GM18519 (cell line): ENCODE results near the gene SBK2.
A peak's percentile ranks its signal among the peaks of the same experiment; 100 is the strongest.
"Not testable (repeated sequence)": the region's sequence is repeated elsewhere in the genome, so short reads cannot be mapped to it uniquely, and the experiment has no call there.

Experiments used
- ATAC-seq: cut with Tn5 transposase; IDR thresholded peaks from one replicate; pipeline ENCODE4 v1.9.1; 2021; ENCODE audit warnings: mild to moderate bottlenecking, moderate library complexity; ENCODE audit not compliant: unreplicated experiment, low FRiP score

The SBK2 gene

DNA sequence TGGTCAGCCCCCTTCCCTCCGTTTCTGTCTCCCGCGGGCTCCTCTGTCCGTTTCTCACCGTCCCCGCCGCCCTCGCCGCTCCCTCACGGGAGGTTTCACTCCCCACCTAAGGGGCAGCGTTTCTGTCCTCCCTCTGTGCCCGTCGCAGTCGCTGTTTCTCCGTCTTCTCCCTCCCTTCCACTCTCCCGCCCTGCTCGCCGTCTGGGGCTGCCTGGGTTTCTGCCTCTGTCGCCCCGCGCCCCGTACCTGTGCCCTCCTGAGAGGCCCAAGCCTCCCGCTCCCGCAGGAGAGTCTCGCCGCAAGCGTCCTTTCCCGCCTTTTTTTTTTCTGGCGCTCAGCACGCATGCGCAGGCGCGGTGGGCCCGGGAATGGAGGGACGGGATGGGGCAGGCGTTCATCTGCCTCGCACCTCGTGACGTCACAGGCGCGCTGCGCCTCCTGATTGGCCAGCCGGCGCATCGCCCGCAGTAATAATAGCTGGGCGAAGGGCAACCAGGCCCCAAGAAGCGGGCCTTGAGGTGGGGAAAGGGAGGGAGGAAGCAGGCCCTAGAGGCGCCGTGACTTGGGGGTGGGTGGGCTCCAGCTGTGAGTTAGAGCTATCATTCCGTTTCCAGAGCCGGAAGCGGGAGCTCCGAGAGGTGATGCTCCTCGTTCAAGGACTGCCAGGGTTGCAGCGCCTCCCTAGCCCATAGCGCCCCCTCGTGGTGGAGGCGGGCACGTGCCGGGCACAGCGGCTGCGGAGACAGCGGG is 33.3 kb downstream of the SBK2 start:
- ATAC-seq = peak; percentile 84

DNA sequence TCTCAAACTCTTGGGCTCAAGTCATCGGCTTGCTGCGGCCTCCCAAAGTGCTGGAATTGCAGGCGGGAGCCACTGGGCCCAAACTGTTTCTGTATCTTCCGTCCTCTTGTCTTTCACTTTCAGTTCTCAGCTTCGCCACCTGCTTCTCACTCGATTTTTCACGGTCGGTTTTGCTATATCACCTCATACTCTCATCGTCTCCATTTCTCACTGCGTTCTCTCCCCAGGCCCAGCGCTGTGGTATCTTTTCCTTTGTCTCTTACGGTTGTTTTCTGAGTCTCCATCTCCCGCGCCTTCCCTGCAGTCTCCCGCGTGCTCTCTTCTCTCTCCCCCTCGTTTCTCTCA is 33.8 kb downstream of the SBK2 start:
- no peak for ATAC-seq

DNA sequence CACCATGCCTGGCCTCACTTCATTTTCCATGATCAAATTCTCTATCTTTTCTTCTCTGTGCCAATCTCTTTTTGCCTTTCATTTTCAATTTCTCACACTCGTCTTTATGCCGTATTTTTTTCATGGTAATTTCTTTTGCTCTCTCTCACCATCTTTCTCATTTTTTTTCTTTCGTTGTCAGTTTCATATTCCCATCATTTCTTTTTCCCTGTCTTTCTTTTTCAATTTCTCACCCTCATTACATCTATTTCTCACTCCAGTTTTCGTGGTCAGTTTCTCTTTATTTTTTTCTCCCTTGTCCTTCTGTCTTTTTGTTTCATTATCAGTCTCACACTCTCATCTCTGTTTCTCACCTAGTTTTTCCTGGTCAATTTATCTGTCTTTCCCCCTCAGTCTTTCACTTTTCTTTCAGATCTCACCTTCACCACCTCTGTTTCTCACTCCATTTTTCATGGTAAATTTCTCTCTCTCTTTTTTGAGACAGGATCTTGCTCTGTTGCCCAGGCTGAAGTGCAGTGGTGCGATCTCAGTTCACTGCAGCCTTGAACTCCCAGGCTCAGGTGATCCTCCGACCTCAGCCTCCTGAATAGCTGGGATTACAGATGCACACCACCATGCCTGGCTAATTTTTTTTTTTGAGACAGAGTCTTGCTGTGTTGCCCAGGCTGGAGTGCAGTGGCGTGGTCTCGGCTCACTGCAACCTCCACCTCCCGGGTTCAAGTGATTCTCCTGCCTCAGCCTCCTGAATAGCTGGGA is 34.6 kb downstream of the SBK2 start:
- ATAC-seq = no peak

DNA sequence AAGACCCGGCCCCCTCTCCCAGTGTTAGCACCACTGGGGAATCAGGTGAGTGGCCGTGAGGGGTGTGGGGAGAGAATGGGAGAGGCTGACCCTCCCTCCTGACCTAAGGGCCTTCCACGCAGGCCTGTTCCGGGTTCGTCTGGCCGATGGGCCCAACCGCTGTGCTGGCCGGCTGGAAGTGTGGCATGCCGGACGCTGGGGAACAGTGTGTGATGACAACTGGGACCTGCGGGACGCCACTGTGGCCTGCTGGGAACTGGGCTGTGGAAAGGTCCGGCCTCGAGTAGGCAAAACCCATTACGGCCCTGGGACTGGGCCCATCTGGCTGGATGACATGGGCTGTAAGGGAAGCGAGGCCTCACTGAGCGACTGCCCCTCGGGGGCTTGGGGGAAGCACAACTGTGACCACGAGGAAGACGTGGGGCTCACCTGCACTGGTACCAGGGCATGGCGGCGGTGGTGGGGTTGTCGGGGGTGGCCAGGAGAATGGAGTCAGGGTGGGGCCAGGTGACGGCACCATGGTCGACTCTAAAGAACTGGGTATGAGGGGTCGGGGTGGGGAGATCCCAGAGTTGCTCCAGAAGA is 36.5 kb downstream of the SBK2 start:
- no peak for ATAC-seq

DNA sequence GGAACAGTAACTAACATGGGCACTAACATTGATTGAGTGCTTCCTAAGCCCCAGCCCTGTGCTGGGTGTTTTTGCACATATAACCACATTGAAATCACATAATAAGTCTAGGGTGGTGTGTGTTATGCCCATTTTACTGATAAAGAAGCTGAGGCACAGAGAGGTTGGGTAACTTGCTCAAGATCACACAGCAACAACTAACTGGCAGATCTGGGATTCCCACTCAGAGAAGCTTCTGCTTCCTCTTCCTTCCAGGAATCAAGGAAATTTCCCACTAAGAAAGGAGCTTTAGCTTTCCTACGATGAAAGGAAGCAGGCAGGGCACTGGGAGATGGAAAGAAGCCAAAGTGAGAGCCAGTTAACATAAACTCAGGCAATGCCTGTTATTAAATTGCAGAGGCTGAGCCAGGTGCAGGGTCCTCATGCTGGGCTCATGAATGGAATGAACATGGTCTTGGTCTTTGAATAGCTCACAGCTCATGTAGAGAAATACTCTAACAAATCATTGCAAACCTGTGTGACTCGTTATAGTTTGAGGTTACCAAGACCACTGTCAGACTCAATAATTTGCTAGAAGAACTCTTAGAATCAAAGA is 38.6 kb downstream of the SBK2 start:
- no peak for ATAC-seq

DNA sequence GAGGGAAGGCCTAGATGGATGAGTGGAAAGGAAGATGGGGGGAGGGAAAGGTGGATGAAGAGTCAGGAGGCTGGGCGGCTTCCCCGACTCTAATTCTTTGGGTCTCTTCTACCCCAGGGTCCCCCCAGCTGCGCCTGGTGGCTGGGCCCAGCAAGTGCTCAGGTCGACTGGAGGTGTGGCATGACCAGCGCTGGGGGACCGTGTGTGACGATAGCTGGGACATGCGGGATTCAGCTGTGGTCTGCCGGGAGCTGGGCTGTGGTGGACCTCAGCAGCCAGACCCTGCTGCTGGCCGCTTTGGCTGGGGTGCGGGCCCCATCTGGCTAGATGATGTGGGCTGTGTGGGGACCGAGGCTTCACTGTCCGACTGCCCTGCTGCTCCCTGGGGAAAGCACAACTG is 39.2 kb downstream of the SBK2 start:
- no peak for ATAC-seq

DNA sequence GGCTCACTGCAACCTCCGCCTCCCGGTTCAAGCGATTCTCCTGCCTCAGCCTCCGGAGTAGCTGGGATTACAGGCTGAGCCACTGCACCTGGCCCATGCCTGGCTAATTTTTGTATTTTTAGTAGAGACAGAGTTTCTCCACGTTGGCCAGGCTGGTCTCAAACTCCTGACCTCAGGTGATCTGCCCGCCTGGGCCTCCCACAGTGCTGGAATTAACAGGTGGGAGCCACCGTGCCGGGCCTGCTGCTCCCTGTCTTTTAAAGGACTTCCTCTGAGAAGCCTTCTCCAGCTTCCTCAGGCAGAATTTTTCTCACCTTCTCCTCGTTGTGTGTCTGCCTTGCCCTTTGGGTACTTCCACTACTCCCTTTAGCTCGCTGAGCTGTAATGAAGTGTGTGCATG is 40.1 kb downstream of the SBK2 start:
- not testable (repeated sequence) for ATAC-seq

DNA sequence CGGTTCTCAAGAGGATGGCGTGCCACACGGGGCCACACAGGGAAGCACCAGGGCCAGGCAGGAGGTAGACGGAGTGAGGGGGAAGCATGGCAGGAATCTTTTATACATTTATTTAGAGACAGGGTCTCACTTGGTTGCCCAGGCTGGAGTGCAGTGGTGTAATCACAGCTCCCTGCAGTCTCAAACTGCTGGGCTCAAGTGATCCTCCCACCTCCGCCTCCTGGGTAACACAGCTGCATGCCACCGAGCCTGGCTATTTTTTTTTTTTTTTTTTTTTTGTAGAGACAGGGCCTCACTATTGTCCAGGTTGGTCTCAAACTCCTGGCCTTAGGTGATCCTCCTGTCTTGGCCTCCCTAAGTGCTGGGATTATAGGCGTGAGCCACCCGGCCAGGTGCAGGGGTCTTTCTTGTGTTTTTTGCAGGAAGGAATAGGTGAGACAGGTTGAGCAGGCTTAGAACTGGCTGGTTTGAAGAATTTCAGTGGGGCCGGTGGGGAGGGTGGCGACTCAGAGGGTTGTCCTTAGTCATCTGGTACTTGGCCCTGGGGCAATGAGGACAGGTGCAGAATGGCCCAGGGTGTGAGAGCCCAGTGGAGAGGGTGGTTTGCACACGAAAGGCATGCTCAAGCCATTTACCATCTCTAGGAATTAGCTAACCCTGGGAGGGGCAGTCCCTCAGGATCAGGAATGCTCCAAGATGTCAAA is 41.1 kb downstream of the SBK2 start:
- ATAC-seq = no peak

DNA sequence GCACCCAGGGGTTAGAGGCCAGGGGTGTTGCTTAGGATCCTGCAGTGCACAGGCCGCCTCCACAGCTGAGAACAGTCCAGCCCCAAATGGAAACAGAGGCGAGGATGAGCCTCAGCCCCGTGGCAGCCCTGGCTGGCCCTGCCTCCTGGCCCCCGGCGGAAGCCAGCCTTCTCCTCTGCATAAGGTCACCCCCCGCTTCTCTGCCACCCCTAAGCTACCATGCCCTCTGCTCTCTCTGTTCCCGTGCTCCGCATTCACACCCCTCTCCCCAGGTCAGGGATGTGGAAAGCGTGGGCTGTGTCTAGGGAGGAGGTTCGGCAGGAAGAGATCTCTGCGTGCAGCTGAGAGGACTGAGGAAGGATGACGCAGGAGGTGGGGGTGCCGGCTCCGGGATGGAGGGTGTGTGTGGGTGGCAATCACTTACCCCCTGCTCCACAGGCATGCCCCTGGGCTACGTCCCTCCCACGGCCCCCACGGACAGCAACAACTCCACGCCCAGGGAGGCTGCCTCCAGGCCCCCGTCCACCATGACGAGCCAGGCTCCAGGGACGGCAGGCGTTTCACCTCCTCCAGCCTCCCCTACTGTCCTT is 42.7 kb downstream of the SBK2 start:
- ATAC-seq = no peak

DNA sequence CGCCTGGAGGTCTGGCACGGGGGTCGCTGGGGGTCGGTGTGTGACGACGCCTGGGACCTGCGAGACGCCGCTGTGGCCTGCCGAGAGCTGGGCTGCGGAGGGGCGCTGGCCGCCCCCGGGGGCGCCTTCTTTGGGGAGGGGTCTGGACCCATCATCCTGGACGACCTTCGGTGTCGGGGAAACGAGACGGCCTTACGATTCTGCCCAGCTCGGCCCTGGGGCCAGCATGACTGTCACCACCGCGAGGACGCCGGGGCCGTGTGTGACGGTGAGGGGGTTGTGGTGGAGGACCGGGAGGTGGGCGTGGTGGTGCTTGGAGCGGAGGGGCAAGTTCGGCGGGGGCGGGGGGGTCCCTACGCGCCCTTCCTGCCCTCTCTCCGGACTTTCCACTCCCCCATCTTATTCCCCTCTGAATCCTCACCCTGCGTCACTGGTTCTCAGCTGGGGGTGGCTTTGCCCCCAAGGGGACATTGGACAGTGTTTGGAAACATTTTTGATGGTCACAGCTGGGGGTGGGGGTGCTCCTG is 43.2 kb downstream of the SBK2 start:
- ATAC-seq = no peak

DNA sequence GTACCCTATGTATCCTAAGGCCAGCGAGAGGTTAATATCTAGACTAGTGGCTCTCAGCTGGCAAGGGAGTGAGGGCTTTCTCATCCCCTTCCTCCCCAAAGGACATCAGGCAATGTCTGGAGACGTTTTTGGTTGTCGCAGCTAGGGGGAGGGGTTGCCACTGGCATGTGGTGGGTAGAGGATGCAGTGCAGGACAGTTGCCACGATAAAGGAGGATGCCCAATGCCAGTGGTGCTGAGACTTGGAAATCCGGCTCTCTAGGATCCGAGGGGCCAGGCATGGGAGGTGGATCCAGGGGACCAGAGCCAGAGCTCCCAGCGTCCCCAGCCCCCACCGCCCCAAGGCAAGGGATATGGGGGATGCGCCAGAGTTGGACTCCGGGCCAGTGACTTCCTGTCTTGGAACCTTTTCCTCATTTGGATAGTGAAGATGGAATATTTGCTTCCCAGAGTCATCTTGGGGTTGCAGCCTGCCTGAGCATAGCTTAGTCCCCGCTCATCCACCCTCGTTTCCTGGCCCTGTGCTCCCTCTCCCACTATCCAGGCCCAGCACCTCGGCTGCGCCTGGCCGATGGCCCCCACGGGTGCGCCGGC is 43.8 kb downstream of the SBK2 start:
- ATAC-seq = no peak

DNA sequence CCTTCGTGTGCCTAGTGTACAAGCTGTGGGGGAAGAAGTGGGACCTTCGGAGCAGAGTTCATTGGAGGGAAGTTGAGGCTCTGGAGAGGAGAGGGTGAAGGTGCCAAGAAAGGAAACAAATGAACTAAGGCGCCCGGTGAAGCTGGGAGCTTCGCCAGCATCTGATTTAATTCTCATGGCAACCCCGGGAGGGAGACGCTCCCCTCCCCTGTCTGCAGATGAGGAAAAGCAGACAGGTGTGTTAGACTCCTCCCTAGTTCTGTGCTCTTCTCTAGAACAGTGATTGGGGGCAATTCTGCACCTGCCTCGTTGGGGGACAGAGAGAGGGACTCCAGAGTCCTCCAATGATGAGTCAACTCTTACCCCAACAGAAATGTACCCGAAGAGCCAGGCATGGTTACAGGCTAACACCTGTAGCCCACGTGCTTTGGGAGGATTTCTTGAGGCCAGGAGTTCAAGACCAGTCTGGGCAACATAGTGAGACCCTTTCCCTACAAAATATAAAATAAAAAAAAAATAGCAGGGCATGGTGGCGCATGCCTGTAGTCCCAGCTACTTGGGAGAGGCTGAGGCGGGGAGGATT is 44.5 kb downstream of the SBK2 start:
- no peak for ATAC-seq

DNA sequence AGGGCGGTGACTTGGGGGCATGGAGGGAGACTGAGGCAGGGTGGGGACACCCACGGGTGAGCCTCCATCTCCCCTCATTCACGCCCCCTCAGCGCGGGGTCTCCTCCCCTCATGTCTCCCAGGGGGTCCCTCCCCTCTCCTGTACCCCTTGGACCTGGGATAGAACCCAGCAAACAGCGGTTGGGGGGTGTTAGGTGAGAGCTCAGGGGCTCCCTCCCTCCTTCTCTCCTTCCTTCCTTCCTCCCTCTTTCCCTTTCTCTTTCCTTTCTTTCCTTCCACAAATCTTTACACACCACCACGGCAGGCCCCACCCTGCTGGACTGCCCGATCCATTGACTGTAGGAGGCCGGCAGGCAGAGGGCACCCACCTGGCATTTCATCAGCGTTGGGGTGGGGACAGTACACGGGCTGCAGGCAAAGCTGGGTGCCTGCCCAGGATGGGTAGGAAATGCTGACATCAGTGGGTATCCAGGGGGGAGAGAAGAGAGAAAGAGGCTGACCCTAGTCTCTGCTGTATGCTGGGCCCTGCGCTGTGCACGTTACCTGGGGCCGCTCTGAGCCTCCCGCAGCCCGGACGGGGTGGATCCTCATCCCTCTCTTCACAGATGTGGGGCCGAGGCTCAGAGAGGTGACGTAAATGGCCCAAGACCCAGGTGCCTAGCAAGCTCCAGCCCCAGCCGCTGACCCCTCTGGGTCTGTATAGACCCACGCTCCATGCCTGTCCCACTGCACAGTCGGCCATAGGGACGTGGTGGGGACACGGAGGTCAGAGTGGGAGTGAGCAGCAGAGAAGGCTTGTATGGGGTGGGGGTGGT is 45.2 kb downstream of the SBK2 start:
- no peak for ATAC-seq

DNA sequence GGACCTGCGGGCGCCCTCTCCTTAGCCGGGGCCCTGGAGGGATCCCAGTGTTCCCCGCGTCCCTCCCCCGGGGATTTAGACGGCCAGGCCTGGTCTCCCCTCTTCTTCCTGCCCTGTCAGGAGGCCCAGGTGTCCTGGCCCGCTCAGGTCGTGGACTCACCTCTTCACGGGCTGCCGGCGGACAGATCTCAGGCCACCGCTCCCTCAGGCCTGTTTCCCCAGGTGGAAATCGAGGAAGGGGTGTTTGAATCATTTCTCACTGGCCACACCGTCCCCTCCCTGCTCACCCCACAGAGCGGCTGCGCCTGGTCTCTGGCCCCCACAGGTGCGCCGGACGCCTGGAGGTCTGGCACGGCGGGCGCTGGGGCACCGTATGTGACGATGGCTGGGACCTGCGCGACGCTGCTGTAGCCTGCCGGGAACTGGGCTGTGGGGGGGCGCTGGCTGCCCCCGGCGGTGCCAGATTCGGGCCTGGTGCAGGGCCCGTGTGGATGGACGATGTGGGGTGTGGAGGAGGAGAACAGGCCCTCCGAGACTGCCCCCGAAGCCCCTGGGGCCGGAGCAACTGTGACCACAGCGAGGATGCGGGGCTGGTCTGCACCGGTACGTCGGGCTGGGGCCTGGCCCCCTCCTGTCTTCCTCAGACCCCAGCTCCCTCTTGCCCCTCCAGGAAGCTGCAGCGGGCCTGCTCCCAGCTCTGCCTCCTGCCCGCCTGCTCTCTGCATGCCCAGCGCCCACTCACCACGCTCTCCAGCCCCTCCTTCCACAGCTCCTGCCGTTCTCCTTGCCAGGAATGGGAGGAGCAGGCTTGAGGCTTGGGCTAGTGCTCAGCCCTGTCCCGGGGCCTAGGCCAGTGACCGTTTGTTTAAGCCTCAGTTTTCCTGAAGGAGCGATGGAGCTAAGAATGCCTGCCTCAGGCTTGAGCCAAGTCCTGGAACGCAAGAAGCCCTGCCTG is 46.2 kb downstream of the SBK2 start:
- no peak for ATAC-seq

DNA sequence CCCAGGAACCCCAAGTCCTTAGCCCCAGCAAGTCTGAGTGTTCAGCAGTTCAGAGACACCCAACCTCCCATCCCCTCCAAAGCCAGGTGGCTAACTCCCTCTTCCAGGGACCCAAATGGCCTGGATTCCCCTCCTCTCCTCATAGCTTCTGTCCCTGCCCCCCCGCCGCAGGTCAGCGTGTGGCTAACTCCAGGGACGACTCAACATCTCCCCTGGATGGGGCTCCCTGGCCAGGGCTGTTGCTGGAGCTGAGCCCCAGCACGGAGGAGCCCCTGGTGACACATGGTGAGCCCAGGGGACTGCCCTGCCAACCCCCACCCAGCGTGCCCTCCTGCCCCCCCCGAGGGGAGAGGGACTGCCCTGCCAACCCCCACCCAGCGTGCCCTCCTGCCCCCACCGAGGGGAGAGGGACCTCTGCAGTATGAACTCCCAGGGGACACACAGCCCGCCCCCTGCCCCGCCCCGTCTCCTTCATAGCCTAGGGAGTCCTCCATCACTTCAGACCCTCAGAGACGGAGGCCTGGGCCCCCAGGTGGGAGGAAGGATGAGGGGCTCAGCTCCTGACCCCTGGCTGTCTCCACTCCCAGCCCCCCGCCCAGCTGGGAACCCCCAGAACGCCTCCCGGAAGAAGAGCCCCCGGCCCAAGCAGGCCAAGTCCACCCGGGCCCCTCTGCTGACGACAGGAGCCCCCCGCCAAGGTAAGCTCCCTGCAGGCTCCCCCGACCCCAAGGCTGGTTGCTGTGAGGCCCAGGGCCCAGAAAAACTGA is 47.0 kb downstream of the SBK2 start:
- no peak for ATAC-seq

DNA sequence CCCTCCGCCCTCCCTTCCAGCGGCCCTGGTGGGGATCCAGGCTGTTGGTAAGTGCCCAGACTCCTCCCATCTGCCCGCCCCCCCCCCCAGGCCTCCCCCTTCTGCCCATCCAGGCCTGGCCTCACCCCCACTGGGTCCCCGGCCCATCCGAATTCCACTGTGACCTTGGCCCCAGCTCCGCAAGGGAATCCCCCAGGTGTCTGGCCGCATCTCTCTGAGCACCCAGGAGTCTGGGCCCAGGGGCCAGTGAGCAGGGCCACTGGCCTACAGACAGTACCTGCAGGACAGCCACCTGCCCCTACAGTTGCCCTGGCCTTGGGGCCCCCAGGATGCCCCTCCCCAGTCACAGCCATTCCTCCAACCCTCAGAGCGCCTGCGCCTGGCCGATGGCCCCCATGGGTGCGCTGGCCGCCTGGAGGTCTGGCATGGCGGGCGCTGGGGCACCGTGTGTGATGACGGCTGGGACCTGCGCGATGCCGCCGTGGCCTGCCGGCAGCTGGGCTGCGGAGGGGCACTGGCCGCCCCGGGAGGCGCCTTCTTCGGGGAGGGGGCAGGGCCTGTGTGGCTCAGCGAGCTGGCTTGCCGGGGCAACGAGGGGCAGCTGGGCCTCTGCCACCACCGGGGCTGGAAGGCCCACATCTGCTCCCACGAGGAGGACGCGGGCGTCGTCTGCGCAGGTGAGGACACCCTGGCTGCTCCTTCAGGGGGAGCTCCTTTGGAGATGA is 47.8 kb downstream of the SBK2 start:
- no peak for ATAC-seq
